Panc1 (cell line): Measurements from ENCODE around the gene GSS. TPM values are rescaled to one million over a fixed set of nuclear protein-coding genes. Genes with fewer than 3 reads are reported as not detected.

Source experiments
- ATAC-seq: fragments of 200-7000 bp; cut with Tn5 transposase; 2 replicates; pipeline ENCODE4 v1.9.1; 2020; ENCODE audit warnings: mild to moderate bottlenecking, moderate library complexity
- BruUV-seq: library from RNA; stranded (reverse); fragments of 400-500 nt; replicated peaks from 2 replicates; lab custom pipeline; 2021; lab: Mats Ljungman, UMichigan
- CTCF ChIA-PET: fragments of 300-600 bp; sonication (Branson Sonifier 250); formaldehyde crosslinking; loops from one replicate; lab custom pipeline; 2022; ENCODE audit warnings: antibody characterized with exemption; lab: Charles Lee
- POLR2A ChIA-PET: fragments of 300-600 bp; sonication (Branson Sonifier 250); formaldehyde crosslinking; loops from one replicate; lab custom pipeline; 2022; ENCODE audit warnings: antibody characterized with exemption; lab: Charles Lee
- DNase-seq: peaks from one replicate; pipeline ENCODE4 v3.0.0-alpha.2; 2010; ENCODE audit warnings: low read depth, low spot score
- H3K27ac ChIP-seq: 2 replicates; pipeline ENCODE4 v1.5.1; 2011; ENCODE audit warnings: mild to moderate bottlenecking, low read length, inconsistent platforms
- H3K27me3 ChIP-seq: fragments of 200-500 bp; sonication (Bioruptor generic); 2 replicates; pipeline ENCODE4 v1.6.0; 2014; ENCODE audit warnings: low read length, inconsistent platforms; ENCODE audit not compliant: control insufficient read depth, insufficient read depth
- H3K36me3 ChIP-seq: fragments of 200-500 bp; sonication (Bioruptor generic); 2 replicates; pipeline ENCODE4 v1.5.1; 2014; ENCODE audit warnings: inconsistent platforms, mild to moderate bottlenecking, low read length, moderate library complexity; ENCODE audit not compliant: control insufficient read depth, insufficient read depth
- H3K4me1 ChIP-seq: 2 replicates; pipeline ENCODE4 v1.5.1; 2011; ENCODE audit warnings: inconsistent platforms, mild to moderate bottlenecking, low read length, moderate library complexity; ENCODE audit not compliant: control insufficient read depth, insufficient read depth
- H3K4me3 ChIP-seq, 2 experiments: 2 replicates each; pipeline ENCODE4 v1.5.1; 2011 to 2012; ENCODE audit warnings: low read depth in 2 of 2, low read length in 2 of 2, mild to moderate bottlenecking in 2 of 2, inconsistent platforms in 1 of 2, moderate library complexity in 1 of 2
- H3K9me3 ChIP-seq: fragments of 200-500 bp; sonication (Bioruptor generic); 2 replicates; pipeline ENCODE4 v1.5.1; 2014; ENCODE audit warnings: low read depth, mild to moderate bottlenecking, inconsistent platforms, low read length, moderate library complexity; ENCODE audit not compliant: control insufficient read depth, insufficient read depth
- CTCF ChIP-seq: fragments of 450-650 bp; IDR thresholded peaks from 2 replicates; pipeline ENCODE4 v1.5.1; 2017; ENCODE audit warnings: mild to moderate bottlenecking
- POLR2AphosphoS5 ChIP-seq: IDR thresholded peaks from 2 replicates; pipeline ENCODE4 v1.6.1; 2012; ENCODE audit warnings: mild to moderate bottlenecking, low read depth, low read length, moderate library complexity
- REST ChIP-seq, 2 experiments: IDR thresholded peaks; 2 replicates each; pipeline ENCODE4 v1.6.1; 2011 to 2012; ENCODE audit warnings: low read depth in 2 of 2, control low read depth in 1 of 2, low read length in 1 of 2, mild to moderate bottlenecking in 1 of 2, moderate library complexity in 1 of 2; ENCODE audit not compliant: insufficient read depth in 1 of 2
- SIN3A ChIP-seq: IDR thresholded peaks from 2 replicates; pipeline ENCODE4 v1.6.1; 2012; ENCODE audit warnings: low read depth, mild to moderate bottlenecking, low read length, moderate library complexity, borderline replicate concordance; ENCODE audit not compliant: insufficient read depth
- TCF7L2 ChIP-seq: IDR thresholded peaks from 2 replicates; pipeline ENCODE4 v1.6.1; 2011; ENCODE audit warnings: mild to moderate bottlenecking, low read depth, low read length, inconsistent platforms
- in situ Hi-C: cut with HindIII; loops from 2 replicates; pipeline ENCODE4 v1.10.0; 2016; ENCODE audit warnings: low sequenced_read_pairs, low pct_unique_long_range_greater_than_20kb
- intact Hi-C: fragments of 100-400 bp; cut with micrococcal nuclease; formaldehyde crosslinking; loops from one replicate; pipeline ENCODE4 v1.10.0; 2022; ENCODE audit not compliant: unreplicated experiment
- total RNA-seq: library from RNA; stranded (reverse); gene quantifications from one replicate; pipeline ENCODE4 v1.2.1, GENCODE V29; 2021; ENCODE audit not compliant: unreplicated experiment

GSS gene
- total RNA-seq, 1 experiment from 2014 or later, result 64.8 TPM

GRCh38 chr20:34922654-34923381 is 32.8 kb downstream of the GSS start:
- Histone ChIP-seq H3K4me3 (no peak overlapping the region), H3K27me3 (no peaks in the 10 kb centered on the region), H3K27ac (no peak overlapping the region), H3K4me1 (no peaks in the 10 kb centered on the region), H3K36me3 (no peaks in the 10 kb centered on the region), H3K9me3 (no peaks in the 10 kb centered on the region)
- DNase-seq, result peak; percentile 45
- ChIA-PET POLR2A (no interaction called here), CTCF (no interaction called here)
- in situ Hi-C loops (no loop called here), intact Hi-C loops (no loop called here)
- TF ChIP-seq POLR2AphosphoS5 (no peak), CTCF (no peak), REST (IDR thresholded peaks at IDR 0.05; ENCODE audit: insufficient read depth in 1 of 2, low read depth in 2 of 2, low read length in 1 of 2) (no peak), TCF7L2 (no peak), SIN3A (no peak)
- 0 out of 2 replicates have a peak, but pooled peaks have one; percentile 53 for ATAC-seq
- no TSS peak for BruUV-seq

- DNase-seq (no peak), ATAC-seq (no peak)
- H3K27ac ChIP-seq, result no peak overlapping the region
- intact Hi-C loops (no loop called here), in situ Hi-C loops (no loop called here)
- H3K4me1 ChIP-seq, result no peaks in the 10 kb centered on the region
- ChIA-PET CTCF (interaction anchor here (0.7 kb wide), 1 partner anchor 17 kb away, joined by 5 read pairs; no protein-coding TSS in a partner anchor), POLR2A (no interaction called here)
- no peak for TF ChIP-seq SIN3A
- TF ChIP-seq CTCF, result no peak
- no peak for TF ChIP-seq TCF7L2
- no peak for TF ChIP-seq POLR2AphosphoS5
- TF ChIP-seq REST (IDR thresholded peaks at IDR 0.05; ENCODE audit: insufficient read depth in 1 of 2, low read depth in 2 of 2, low read length in 1 of 2), result no peak
- no peaks in the 10 kb centered on the region for H3K9me3 ChIP-seq
- H3K36me3 ChIP-seq, result no peaks in the 10 kb centered on the region
- BruUV-seq, result no TSS peak
- no peak overlapping the region for H3K4me3 ChIP-seq
- H3K27me3 ChIP-seq, result no peaks in the 10 kb centered on the region
These were observed 34.2 kb downstream of the GSS start for GRCh38 chr20:34921436-34921835.
